Activated CD4-positive, CD25-positive, alpha-beta regulatory T cell treated with anti-CD3 and anti-CD28 coated beads, Interleukin-2, amount 50 U/mL, for 72 hours (primary cell): ENCODE data around the gene HNRNPDL.
"Not testable (repeated sequence)": the region's sequence is repeated elsewhere in the genome, so short reads cannot be mapped to it uniquely, and the experiment has no call there.

Source experiments
- DNase-seq: peaks from one replicate; pipeline ENCODE4 v3.0.0; 2021

HNRNPDL gene

GRCh38 chr4:82430193-82430963, at the start of gene HNRNPDL, which contains the start of gene ENOPH1:
HNRNPDL (minus strand) TSS chr4:82430462; CDS start chr4:82429690, 772 bp downstream.
ENOPH1 (plus strand) TSS chr4:82430590; CDS start chr4:82430830, 240 bp downstream.
- peak; percentile 98 for DNase-seq

GRCh38 chr4:82479562-82479961, 49.3 kb upstream of the HNRNPDL start:
- no peak for DNase-seq

GRCh38 chr4:82477469-82477868, 47.2 kb upstream of the HNRNPDL start:
- DNase-seq = not testable (repeated sequence)

GRCh38 chr4:82475931-82476330, 45.7 kb upstream of the HNRNPDL start:
- not testable (repeated sequence) for DNase-seq

DNA sequence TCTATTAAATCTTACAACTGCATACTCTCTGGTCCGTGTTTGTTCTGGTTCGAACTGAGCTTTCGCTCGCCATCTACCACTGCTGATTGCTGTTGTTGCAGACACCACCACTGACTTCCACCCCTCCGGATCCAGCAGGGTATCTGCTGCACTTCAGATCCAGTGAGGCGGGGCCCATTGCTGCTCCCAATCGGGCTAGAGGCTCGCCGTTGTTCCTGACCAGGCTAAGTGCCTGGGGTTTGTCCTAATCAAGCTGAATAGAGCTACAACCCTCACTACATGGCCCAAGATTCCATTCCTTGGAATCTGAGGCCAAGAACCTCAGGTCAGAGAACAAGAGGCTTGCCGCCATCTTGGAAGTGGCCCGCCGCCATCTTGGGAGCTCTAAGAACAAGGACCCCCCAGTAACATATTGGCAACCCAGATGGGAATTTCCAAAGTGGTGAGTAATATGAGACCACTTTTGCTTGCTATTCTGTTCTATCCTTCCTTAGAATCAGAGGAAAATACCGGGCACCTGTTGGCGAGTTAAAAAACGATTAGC, 43.4 kb upstream of the HNRNPDL start:
- DNase-seq = no peak

GRCh38 chr4:82473080-82473479, 42.8 kb upstream of the HNRNPDL start:
- not testable (repeated sequence) for DNase-seq

GRCh38 chr4:82469791-82470345, 39.6 kb upstream of the HNRNPDL start:
- DNase-seq = no peak

GRCh38 chr4:82467471-82467870, 37.2 kb upstream of the HNRNPDL start:
- no peak for DNase-seq

- DNase-seq = no peak
Measured at GRCh38 chr4:82463221-82463620, 33.0 kb upstream of the HNRNPDL start.

GRCh38 chr4:82462415-82462831, 32.2 kb upstream of the HNRNPDL start:
- peak; percentile 83 for DNase-seq

GRCh38 chr4:82461710-82462109, 31.4 kb upstream of the HNRNPDL start:
- DNase-seq = no peak

GRCh38 chr4:82458729-82459128, 28.5 kb upstream of the HNRNPDL start:
- no peak for DNase-seq

DNA sequence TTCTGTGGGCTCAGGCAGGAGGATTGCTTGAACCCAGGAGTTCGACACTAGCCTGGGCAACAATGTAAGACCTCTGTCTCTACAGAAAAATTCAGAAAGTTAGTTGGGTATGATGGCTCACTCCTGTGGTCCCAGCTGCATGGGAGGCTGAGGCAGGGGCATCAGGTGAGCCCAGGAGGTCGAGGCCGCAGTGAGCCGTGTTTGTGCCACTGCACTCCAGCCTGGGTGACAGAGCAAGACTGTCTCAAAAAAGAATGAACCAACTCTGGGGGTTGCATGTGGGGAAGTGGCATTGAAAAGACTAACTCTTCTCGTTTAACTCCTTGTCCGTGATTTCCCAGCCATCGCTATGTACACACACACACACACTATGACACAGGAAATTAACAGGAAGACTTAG, 27.0 kb upstream of the HNRNPDL start:
- no peak for DNase-seq

GRCh38 chr4:82452026-82452425, 21.8 kb upstream of the HNRNPDL start:
- no peak for DNase-seq

GRCh38 chr4:82450966-82451755, 20.9 kb upstream of the HNRNPDL start:
- no peak for DNase-seq

GRCh38 chr4:82447886-82448285, 17.6 kb upstream of the HNRNPDL start:
- DNase-seq = no peak

DNA sequence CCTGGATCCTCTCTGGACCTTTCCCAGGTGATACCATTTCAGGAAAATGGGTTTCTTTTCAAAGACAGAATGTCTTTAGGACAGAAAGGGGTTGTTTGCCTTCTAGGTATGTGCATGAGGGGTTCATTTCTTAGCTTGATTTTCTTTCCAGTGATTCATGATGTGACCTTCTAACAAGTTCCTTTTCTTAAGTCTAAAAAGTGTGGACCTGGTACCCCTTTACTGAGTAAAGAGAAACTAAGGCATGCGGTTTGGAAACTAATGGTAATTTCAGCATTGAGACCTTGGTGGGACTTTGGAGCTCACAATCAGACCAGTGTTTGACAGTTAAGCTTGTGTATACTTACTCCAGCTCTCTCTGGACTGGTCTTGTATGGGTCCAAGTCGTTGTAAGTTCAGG, 8.8 kb upstream of the HNRNPDL start:
- DNase-seq = no peak

GRCh38 chr4:82437285-82438005, 7.2 kb upstream of the HNRNPDL start:
- DNase-seq = no peak

- DNase-seq = no peak
Measured at GRCh38 chr4:82436780-82437179, 6.5 kb upstream of the HNRNPDL start.

GRCh38 chr4:82436130-82436529, 5.9 kb upstream of the HNRNPDL start:
- no peak for DNase-seq

- DNase-seq = no peak
Measured at GRCh38 chr4:82434949-82435348, 4.7 kb upstream of the HNRNPDL start.

DNA sequence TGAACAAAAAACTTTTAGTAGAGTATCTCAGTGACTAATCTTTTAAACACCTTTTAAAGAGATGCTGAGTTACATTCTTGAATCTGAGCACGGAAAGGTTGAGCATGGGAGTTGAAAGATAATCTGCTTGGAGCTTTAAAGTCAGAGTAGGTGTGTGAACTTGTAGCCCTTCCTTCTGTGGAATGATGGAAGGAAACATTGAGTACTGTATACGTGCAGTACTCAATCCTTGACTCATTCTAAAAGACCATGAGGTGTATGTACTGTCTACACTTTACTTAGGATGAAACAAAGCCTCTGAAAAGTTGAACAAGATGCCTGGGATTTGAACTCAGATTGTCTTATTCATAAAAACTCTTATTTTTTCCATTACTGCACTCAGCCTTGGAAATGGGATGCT, 3.5 kb upstream of the HNRNPDL start:
- DNase-seq = no peak

- no peak for DNase-seq
Measured at GRCh38 chr4:82432596-82432995, 2.3 kb upstream of the HNRNPDL start.
